GM12865 (cell line): ENCODE measurements around the gene HEATR1.

Experiments
- DNase-seq: peaks from one replicate; pipeline ENCODE4 v3.0.0; 2010; ENCODE audit warnings: low read depth
- H3K4me3 ChIP-seq: 2 replicates; pipeline ENCODE4 v1.5.1; 2011; ENCODE audit warnings: mild to moderate bottlenecking, low read depth, low read length, control low read depth
- TF ChIP-seq, protein P1 (sequence below): IDR thresholded peaks from 2 replicates; pipeline ENCODE4 v1.5.1; 2011; ENCODE audit warnings: low read length, control low read depth, low read depth, inconsistent platforms; ENCODE audit not compliant: insufficient read depth; ENCODE audit errors: missing control alignments

Gene HEATR1

GRCh38 chr1:236530286-236530685 lies 74.0 kb downstream of the HEATR1 start:
- TF ChIP-seq, protein P1, sequence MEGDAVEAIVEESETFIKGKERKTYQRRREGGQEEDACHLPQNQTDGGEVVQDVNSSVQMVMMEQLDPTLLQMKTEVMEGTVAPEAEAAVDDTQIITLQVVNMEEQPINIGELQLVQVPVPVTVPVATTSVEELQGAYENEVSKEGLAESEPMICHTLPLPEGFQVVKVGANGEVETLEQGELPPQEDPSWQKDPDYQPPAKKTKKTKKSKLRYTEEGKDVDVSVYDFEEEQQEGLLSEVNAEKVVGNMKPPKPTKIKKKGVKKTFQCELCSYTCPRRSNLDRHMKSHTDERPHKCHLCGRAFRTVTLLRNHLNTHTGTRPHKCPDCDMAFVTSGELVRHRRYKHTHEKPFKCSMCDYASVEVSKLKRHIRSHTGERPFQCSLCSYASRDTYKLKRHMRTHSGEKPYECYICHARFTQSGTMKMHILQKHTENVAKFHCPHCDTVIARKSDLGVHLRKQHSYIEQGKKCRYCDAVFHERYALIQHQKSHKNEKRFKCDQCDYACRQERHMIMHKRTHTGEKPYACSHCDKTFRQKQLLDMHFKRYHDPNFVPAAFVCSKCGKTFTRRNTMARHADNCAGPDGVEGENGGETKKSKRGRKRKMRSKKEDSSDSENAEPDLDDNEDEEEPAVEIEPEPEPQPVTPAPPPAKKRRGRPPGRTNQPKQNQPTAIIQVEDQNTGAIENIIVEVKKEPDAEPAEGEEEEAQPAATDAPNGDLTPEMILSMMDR: no peak
- DNase-seq: no peak
- no peak overlapping the region for H3K4me3 ChIP-seq

DNA sequence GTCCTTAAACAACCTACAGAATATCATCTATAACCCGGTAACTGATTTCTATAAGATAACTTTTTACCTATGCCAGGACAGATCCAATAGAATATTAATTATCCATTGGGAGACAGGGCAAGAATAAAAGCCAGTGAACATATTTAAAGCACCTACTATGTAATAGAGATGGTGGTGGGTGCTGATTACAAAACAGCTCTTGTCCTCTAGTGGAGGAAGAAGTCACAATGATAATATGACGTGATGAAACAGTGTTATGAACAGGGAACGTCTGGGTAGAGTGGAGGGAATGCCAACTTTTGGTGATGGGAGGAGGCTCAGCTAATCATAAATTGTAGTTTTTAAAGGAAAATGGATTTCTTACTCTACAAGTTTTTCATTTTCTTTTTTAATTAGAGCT lies 78.2 kb downstream of the HEATR1 start:
- TF ChIP-seq, protein P1: no peak
- no peak overlapping the region for H3K4me3 ChIP-seq
- no peak for DNase-seq

DNA sequence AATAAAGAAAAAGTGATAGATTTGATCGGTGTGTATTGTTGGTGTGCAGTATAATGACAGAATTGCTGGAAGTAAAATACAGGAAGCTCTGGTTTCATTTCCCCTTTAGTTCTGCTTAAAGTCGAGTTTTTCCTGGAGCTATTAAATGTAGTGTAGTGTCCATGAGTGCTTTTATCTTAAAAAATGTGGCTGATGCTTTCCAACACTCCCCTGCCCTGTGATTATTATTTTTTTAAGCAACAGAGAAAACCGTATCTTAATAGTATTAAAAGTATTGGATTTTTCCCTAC lies 79.5 kb downstream of the HEATR1 start:
- TF ChIP-seq, protein P1: no peak
- DNase-seq: no peak
- H3K4me3 ChIP-seq: peak overlapping the region; percentile 95

DNA sequence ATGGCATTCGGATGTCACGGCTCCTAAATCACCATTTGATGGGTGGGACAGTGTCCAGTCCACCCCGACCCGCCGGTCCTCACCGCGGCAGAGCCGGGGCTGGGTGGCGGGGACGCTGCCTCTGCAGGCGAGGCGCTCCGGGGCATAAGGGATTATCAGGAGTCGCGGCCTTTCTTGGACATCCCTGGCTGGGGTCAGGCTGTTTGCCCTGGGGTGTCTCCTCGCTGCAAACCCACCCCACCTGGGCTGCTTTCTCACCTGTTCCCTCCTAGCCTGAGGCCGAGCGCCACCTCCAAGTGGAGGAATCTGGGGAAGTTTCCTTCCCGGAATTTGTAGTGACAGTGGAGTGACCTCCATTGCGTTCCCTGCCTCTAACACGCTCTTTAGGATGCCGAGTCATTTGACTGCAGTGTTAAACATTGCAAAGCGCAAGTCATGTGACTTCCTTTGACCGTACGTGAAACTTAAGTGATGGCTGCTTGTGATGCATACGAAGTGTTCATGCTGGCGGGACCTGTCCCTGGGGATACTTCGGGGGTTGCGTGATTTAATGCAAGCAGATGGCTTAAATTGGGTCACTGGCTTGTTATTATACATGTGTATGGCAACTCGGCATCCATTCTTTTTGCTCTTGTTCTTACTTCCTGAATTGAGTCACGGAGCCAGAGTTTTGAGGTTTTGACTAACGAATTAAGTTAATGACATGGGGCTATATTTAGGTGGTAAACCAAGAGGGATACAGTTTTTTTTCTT lies 80.0 kb downstream of the HEATR1 start:
- peak overlapping the region; percentile 95 for H3K4me3 ChIP-seq
- TF ChIP-seq, protein P1: no peak
- DNase-seq: peak; percentile 86

GRCh38 chr1:236523704-236524141 lies 80.6 kb downstream of the HEATR1 start, which contains the start of gene LGALS8:
Gene LGALS8, plus strand, starts transcription at chr1:236523982. Its CDS starts 2,089 bp downstream, at chr1:236526071.
- DNase-seq: peak; percentile 87
- TF ChIP-seq, protein P1: no peak

GRCh38 chr1:236522937-236523703 lies 81.2 kb downstream of the HEATR1 start:
- peak overlapping the region; percentile 95 for H3K4me3 ChIP-seq
- TF ChIP-seq, protein P1: no peak
- DNase-seq: no peak

More at GRCh38 chr1:236523704-236524141, 80.6 kb downstream of the HEATR1 start, which contains the start of gene LGALS8:
- H3K4me3 ChIP-seq: peak within 1 kb of the TSS; percentile 95
